ENCODE measurements around the gene SEMA4G. TPM values are rescaled to one million over a fixed set of nuclear protein-coding genes. Genes with fewer than 3 reads are reported as not detected.

The SEMA4G gene
- total RNA-seq, 4 donors from 2014 or later: 0.44 to 4.1 (median 1.3) TPM

DNA sequence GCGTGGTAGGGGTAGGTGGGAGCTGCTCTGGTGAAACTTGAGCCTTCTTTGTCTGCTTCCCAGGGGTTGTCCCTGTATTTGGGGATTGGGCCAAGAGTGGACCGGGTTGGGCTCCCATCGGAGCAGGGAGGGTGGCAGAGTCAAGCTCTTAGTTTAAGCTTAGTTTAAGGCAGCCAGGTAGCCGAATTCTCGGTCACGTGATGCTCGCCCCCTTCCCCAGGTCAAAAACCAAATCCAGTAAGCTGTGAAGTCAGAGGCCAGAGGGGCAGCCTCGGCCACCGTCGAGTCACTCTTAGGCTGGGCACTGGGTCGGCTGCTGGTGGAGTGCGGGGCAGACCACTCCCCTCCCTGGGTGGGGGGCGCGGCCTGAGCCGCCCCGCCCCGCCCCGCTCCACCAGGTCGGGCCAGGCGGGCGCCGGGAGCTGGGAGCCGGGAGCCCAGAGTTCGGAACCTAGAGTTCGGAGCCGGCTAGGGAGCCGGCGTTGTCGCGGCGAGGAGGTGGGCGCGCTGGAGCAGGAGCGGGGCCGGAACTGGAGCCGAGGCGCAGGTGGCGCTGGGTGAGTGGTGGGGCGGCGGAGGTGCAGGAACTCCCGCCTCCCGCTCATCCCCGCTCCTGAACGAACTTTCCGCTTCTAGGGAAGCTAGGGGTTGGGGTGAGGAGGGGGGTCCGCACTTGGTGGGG lies 27.5 kb downstream of the SEMA4G start:
- intact Hi-C loops (cut with DNase I): no loop called here
- peak overlapping the region; percentile 98 to 100 (median 100) for H3K27ac ChIP-seq
- peaks cover 0 to 24% (median 7%) of the 10 kb centered on the region in 3 donors for H3K36me3 ChIP-seq
- no peak for TF ChIP-seq CTCF (IDR thresholded peaks at IDR 0.05)
- no peak for TF ChIP-seq POLR2A (IDR thresholded peaks at IDR 0.05)
- 15 to 17% methylated on average over 1 to 4 of the region's 46 CpGs for WGBS, 2 donors
- H3K4me1 ChIP-seq: peaks cover 26 to 52% (median 28%) of the 10 kb centered on the region in 3 donors
- no peak for DNase-seq
- H3K27me3 ChIP-seq: no peaks in the 10 kb centered on the region
- H3K9me3 ChIP-seq: no peaks in the 10 kb centered on the region
- H3K4me3 ChIP-seq: peak overlapping the region; percentile 82 to 97 (median 96)

- no peaks in the 10 kb centered on the region for H3K27me3 ChIP-seq
- WGBS, 2 donors: 0% methylated on average over 11 to 12 of the region's 66 CpGs
- H3K9me3 ChIP-seq: no peaks in the 10 kb centered on the region
- peak overlapping the region; percentile 82 to 97 (median 96) for H3K4me3 ChIP-seq
- H3K27ac ChIP-seq: peak overlapping the region; percentile 98 to 100 (median 100)
- intact Hi-C loops (cut with DNase I): no loop called here
- TF ChIP-seq CTCF (IDR thresholded peaks at IDR 0.05) (peak; percentile 85 to 96 (median 87)), POLR2A (IDR thresholded peaks at IDR 0.05) (peak in 2 of 4 donors; percentile 6 to 27)
- peaks cover 0 to 19% (median 8%) of the 10 kb centered on the region in 3 donors for H3K36me3 ChIP-seq
- no peak for DNase-seq
- H3K4me1 ChIP-seq: peaks cover 33 to 59% (median 34%) of the 10 kb centered on the region in 3 donors
Measured at GRCh38 chr10:100997360-100998182, 28.3 kb downstream of the SEMA4G start.

DNA sequence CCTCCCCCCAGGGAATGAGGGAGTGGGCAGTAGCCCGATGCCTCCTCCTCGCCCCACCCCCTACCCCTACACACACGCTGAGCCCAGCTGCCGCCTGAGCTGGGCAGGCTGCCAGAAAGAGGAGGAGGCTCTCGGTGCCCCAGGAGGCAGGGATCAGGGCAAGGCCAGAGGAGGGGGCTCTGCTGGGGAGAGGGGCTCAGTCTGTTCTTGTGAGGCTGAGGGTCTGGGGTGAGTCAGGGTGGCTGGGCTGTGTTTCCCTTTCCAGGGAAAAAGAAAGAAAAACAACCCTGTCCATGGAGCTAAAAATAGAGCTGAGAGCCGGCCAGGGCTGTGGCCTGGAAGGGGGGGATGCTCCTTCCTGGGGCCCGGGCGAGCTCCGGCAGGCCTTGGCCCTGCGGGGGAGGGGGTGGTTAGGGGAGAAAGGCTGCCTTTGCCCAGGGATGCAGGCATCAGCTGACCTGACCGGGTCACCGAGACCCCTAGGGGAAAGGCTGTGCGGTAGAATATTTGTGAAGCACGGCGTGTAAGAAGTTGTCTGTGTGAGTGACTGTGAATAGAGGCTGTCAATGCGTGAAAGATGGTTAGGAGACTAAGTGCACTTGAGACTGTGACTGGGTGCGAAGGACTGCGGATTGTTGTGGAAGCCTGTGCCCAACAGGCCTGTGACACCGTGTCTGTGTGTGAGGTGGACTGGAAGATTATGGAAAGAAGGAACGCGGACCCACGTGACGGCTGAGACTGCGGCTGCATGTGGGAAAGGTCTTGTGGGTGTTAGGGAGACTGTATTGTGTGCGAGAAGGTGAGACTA lies 29.1 kb downstream of the SEMA4G start:
- Histone ChIP-seq H3K4me1 (peaks cover 34 to 67% (median 36%) of the 10 kb centered on the region in 3 donors), H3K27ac (peak overlapping the region; percentile 98 to 100 (median 100)), H3K27me3 (no peaks in the 10 kb centered on the region), H3K4me3 (peak overlapping the region; percentile 82 to 97 (median 96)), H3K9me3 (no peaks in the 10 kb centered on the region), H3K36me3 (peaks cover under 1 to 19% (median 9%) of the 10 kb centered on the region in 3 donors)
- 0 to 3% methylated on average over 17 to 20 of the region's 25 CpGs for WGBS, 2 donors
- intact Hi-C loops (cut with DNase I): no loop called here
- no peak for TF ChIP-seq CTCF (IDR thresholded peaks at IDR 0.05)
- TF ChIP-seq POLR2A (IDR thresholded peaks at IDR 0.05): no peak
- no peak for DNase-seq

DNA sequence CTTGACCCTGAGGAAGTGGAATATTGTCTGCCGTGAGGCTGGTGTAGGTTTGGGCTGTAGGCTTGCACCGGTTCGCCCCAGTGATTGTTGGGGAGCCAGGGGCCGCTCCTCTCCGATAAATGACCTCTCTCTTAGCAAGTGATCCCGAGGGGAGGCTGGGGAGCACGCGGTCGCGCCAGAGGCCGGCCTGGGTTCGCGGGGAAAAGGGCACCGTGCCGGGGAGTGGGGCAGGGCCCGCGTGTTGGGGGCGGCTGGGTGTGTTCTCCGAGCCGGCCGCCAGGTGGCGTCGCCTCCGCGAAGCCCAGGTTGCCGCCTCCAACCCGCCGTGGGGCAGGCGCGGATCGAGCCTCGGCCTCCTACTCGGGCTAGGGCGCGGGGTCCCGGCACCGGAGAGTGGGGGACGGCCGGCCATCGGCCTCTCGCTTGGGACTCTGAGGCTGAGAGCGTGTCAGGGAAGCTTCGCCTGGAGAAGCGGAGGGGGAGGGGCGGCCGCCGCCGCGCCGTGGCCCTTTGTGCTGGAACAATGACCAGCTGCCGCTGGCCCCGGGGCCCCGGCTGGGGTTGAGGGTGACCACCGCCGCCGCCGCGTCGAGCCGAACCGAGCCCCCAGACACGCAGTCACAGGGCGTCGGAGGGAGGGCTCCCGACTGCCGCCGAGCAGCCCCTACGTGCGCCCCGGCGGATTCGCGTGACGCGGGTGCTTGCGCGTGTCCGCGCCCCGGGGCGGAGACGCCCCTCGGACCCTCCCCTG lies 29.9 kb downstream of the SEMA4G start:
- DNase-seq: no peak
- intact Hi-C loops (cut with DNase I): no loop called here
- Histone ChIP-seq H3K4me1 (peaks cover 34 to 75% (median 36%) of the 10 kb centered on the region in 3 donors), H3K27me3 (no peaks in the 10 kb centered on the region), H3K36me3 (peaks cover 9 to 19% (median 15%) of the 10 kb centered on the region in 3 donors), H3K9me3 (no peaks in the 10 kb centered on the region), H3K4me3 (peak overlapping the region; percentile 82 to 97 (median 96)), H3K27ac (peak overlapping the region; percentile 98 to 100 (median 100))
- WGBS, 2 donors: 0 to 3% methylated on average over 1 to 17 of the region's 83 CpGs
- peak; percentile 93 to 99 (median 98) for TF ChIP-seq CTCF (IDR thresholded peaks at IDR 0.05)
- TF ChIP-seq POLR2A (IDR thresholded peaks at IDR 0.05): peak in 2 of 4 donors; percentile 81 to 92

Measured in esophagus squamous epithelium (tissue), 5 donors.